A673 (cell line): ENCODE results near the gene GRAMD1A.
"Not testable (repeated sequence)": the region's sequence is repeated elsewhere in the genome, so short reads cannot be mapped to it uniquely, and the experiment has no call there.

ENCODE experiments used
- EZH2 ChIP-seq: fragments of 200-600 bp; sonication (generic); IDR thresholded peaks from 2 replicates; pipeline ENCODE4 v1.6.1; 2017; ENCODE audit warnings: borderline replicate concordance, low read depth, mild to moderate bottlenecking, mixed read lengths, antibody characterized with exemption, low read length; ENCODE audit not compliant: poor library complexity, severe bottlenecking
- TF ChIP-seq, protein P1 (sequence below): fragments of 300-800, 200-600 bp; sonication (generic); conservative IDR thresholded peaks from 2 replicates; pipeline ENCODE4 v1.5.1; 2017; ENCODE audit warnings: low read depth, mild to moderate bottlenecking, antibody characterized with exemption, low read length, moderate library complexity, mixed read lengths

DNA sequence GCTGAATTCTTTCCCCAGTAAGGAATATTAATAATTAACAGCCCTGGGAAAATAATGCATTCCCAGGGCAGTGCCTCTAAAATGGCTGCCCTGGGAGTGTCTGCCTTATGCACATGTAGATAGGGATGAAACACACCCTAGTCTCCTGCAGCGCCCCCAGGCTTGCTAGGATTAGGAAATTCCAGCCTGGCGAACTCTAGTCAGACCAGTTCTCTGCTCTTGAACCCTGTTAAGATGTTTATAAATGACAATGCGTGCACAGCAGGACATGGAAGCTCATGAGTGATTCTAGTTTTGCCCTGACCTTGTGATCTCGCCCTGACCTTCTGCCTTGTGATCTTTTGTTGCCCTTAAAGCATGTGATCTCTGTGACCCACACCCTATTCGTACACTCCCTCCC, 34.6 kb upstream of the GRAMD1A start:
- TF ChIP-seq EZH2, result not testable (repeated sequence)
- TF ChIP-seq, protein P1, sequence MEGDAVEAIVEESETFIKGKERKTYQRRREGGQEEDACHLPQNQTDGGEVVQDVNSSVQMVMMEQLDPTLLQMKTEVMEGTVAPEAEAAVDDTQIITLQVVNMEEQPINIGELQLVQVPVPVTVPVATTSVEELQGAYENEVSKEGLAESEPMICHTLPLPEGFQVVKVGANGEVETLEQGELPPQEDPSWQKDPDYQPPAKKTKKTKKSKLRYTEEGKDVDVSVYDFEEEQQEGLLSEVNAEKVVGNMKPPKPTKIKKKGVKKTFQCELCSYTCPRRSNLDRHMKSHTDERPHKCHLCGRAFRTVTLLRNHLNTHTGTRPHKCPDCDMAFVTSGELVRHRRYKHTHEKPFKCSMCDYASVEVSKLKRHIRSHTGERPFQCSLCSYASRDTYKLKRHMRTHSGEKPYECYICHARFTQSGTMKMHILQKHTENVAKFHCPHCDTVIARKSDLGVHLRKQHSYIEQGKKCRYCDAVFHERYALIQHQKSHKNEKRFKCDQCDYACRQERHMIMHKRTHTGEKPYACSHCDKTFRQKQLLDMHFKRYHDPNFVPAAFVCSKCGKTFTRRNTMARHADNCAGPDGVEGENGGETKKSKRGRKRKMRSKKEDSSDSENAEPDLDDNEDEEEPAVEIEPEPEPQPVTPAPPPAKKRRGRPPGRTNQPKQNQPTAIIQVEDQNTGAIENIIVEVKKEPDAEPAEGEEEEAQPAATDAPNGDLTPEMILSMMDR, result not testable (repeated sequence)
